ENCODE results near the gene C2CD4D. TPM values are rescaled to one million over a fixed set of nuclear protein-coding genes. Genes with fewer than 3 reads are reported as not detected.
A peak's percentile ranks its signal among the peaks of the same experiment; 100 is the strongest.

C2CD4D gene
- total and polyA plus RNA-seq, 2 donors (not counting 1 experiment from before 2014, with no cell fraction given), result not detected

GRCh38 chr1:151871284-151872030, 31.8 kb upstream of the C2CD4D start:
- Histone ChIP-seq H3K4me1 (ENCODE audit: control insufficient read depth, extremely low read depth, insufficient read depth, low read length) (peaks cover 2% of the 10 kb centered on the region), H3K27me3 (ENCODE audit: control insufficient read depth, insufficient read depth, low read length) (no peaks in the 10 kb centered on the region), H3K79me2 (ENCODE audit: control insufficient read depth, insufficient read depth, low read length) (no peaks in the 10 kb centered on the region), H3K27ac (ENCODE audit: insufficient read depth, low read length) (no peak overlapping the region), H2AFZ (ENCODE audit: low read length) (no peak overlapping the region), H3K36me3 (ENCODE audit: control insufficient read depth, insufficient read depth, low read length) (no peaks in the 10 kb centered on the region), H4K20me1 (ENCODE audit: control insufficient read depth, extremely low read depth, insufficient read depth, low read length) (no peaks in the 10 kb centered on the region), H3K4me2 (ENCODE audit: extremely low read depth, insufficient read depth, low read length) (no peak overlapping the region), H3K9me3 (ENCODE audit: control insufficient read depth, insufficient read depth, low read depth, low read length) (no peaks in the 10 kb centered on the region), H3K9ac (ENCODE audit: insufficient read depth, low read length) (no peak overlapping the region), H3K4me3 (replicated peaks in 1 of 4; ENCODE audit: control extremely low read depth in 1 of 4, insufficient read depth in 1 of 4, low read depth in 3 of 4, low read length in 4 of 4) (no peak overlapping the region)
- no peak for DNase-seq (ENCODE audit: low read depth in 2 of 2)
- TF ChIP-seq CTCF (conservative IDR thresholded peaks at IDR 0.05 in 1 of 2, IDR thresholded peaks at IDR 0.05 in 1 of 2; ENCODE audit: low read depth in 1 of 2, low read length in 2 of 2) (no peak), EZH2 (IDR thresholded peaks at IDR 0.05; ENCODE audit: low read length, missing control alignments) (no peak)

- H3K4me2 ChIP-seq (ENCODE audit: extremely low read depth, insufficient read depth, low read length), result no peak overlapping the region
- no peak overlapping the region for H2AFZ ChIP-seq (ENCODE audit: low read length)
- H3K9me3 ChIP-seq (ENCODE audit: control insufficient read depth, insufficient read depth, low read depth, low read length), result no peaks in the 10 kb centered on the region
- no peaks in the 10 kb centered on the region for H3K79me2 ChIP-seq (ENCODE audit: control insufficient read depth, insufficient read depth, low read length)
- H3K9ac ChIP-seq (ENCODE audit: insufficient read depth, low read length), result no peak overlapping the region
- H3K27me3 ChIP-seq (ENCODE audit: control insufficient read depth, insufficient read depth, low read length), result no peaks in the 10 kb centered on the region
- peaks cover 2% of the 10 kb centered on the region for H3K4me1 ChIP-seq (ENCODE audit: control insufficient read depth, extremely low read depth, insufficient read depth, low read length)
- TF ChIP-seq EZH2 (IDR thresholded peaks at IDR 0.05; ENCODE audit: low read length, missing control alignments) (no peak), CTCF (conservative IDR thresholded peaks at IDR 0.05 in 1 of 2, IDR thresholded peaks at IDR 0.05 in 1 of 2; ENCODE audit: low read depth in 1 of 2, low read length in 2 of 2) (no peak)
- DNase-seq (ENCODE audit: low read depth in 2 of 2), result peak in 1 of 2 donors; percentile 92
- no peaks in the 10 kb centered on the region for H3K36me3 ChIP-seq (ENCODE audit: control insufficient read depth, insufficient read depth, low read length)
- H4K20me1 ChIP-seq (ENCODE audit: control insufficient read depth, extremely low read depth, insufficient read depth, low read length), result no peaks in the 10 kb centered on the region
- no peak overlapping the region for H3K4me3 ChIP-seq (replicated peaks in 1 of 4; ENCODE audit: control extremely low read depth in 1 of 4, insufficient read depth in 1 of 4, low read depth in 3 of 4, low read length in 4 of 4)
- no peak overlapping the region for H3K27ac ChIP-seq (ENCODE audit: insufficient read depth, low read length)
Measured at GRCh38 chr1:151868486-151868885, 28.9 kb upstream of the C2CD4D start.

- no peak overlapping the region for H3K27ac ChIP-seq (ENCODE audit: insufficient read depth, low read length)
Measured at GRCh38 chr1:151867765-151868411, 28.3 kb upstream of the C2CD4D start.

More at GRCh38 chr1:151867765-151868411, 28.3 kb upstream of the C2CD4D start:
- Histone ChIP-seq H4K20me1 (ENCODE audit: control insufficient read depth, extremely low read depth, insufficient read depth, low read length) (no peaks in the 10 kb centered on the region), H2AFZ (ENCODE audit: low read length) (no peak overlapping the region), H3K9ac (ENCODE audit: insufficient read depth, low read length) (no peak overlapping the region), H3K27me3 (ENCODE audit: control insufficient read depth, insufficient read depth, low read length) (no peaks in the 10 kb centered on the region), H3K36me3 (ENCODE audit: control insufficient read depth, insufficient read depth, low read length) (no peaks in the 10 kb centered on the region), H3K79me2 (ENCODE audit: control insufficient read depth, insufficient read depth, low read length) (no peaks in the 10 kb centered on the region), H3K4me2 (ENCODE audit: extremely low read depth, insufficient read depth, low read length) (no peak overlapping the region), H3K4me1 (ENCODE audit: control insufficient read depth, extremely low read depth, insufficient read depth, low read length) (peaks cover 2% of the 10 kb centered on the region), H3K4me3 (replicated peaks in 1 of 4; ENCODE audit: control extremely low read depth in 1 of 4, insufficient read depth in 1 of 4, low read depth in 3 of 4, low read length in 4 of 4) (no peak overlapping the region), H3K9me3 (ENCODE audit: control insufficient read depth, insufficient read depth, low read depth, low read length) (no peaks in the 10 kb centered on the region)
- TF ChIP-seq EZH2 (IDR thresholded peaks at IDR 0.05; ENCODE audit: low read length, missing control alignments), result no peak
- TF ChIP-seq CTCF (conservative IDR thresholded peaks at IDR 0.05 in 1 of 2, IDR thresholded peaks at IDR 0.05 in 1 of 2; ENCODE audit: low read depth in 1 of 2, low read length in 2 of 2), result no peak
- DNase-seq (ENCODE audit: low read depth in 2 of 2), result peak; percentile 56 to 85
